Activated CD4-positive, CD25-positive, alpha-beta regulatory T cell treated with anti-CD3 and anti-CD28 coated beads, Interleukin-2, amount 50 U/mL, for 24 hours (primary cell): ENCODE data around the gene ESRRB.

ENCODE experiments used
- ATAC-seq, 2 donors: fragments of 150-1000 bp; cut with Tn5 transposase; one replicate each; pipeline ENCODE4 v1.10.0; 2021; ENCODE audit warnings: mild to moderate bottlenecking in 1 of 2, moderate library complexity in 1 of 2

ESRRB gene

DNA sequence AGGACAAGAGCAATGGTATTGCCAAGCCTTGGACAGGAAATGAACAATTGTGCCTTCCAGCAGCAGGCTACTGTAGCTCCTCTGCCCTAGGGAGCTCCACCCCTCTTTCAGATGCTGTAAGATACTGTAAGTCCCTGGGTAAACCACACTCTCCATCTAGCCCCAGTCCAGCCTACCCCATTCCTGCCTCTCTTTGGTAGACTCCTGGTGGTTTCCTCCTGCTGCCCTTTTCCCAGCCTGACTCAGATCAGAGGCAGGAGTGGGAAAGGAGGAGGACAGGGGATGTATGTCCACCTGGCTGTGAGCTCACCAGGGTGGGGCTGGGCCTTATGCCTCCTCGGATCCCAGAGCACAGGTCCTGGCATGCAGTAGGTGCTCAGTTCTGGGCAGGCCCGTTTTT, 174.6 kb downstream of the ESRRB start:
- ATAC-seq = no peak

DNA sequence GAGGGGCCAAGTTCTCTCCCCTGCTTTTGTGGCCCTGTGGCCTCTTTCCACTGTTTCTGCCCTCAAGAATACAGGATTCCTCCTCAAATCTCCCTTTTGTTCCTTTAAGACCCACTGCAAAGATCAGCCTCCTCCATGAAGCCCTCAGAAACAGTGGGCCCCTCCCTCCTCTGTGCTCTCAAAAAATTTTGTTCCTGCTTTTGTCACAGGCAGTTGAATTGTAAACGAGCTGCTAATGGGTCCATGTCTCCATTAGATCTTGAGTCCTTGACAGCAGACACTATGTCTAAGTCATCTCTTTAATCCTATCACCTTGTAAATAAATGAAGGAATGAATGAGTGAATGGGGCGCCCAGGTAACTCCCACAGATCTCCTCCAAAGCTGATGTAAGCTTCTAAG, 175.2 kb downstream of the ESRRB start:
- no peak for ATAC-seq
